ENCODE measurements around the gene MYLK. TPM values are rescaled to one million over a fixed set of nuclear protein-coding genes. Genes with fewer than 3 reads are reported as not detected.

The MYLK gene
- polyA plus RNA-seq, 3 donors: 148 to 187 (median 154) TPM

DNA sequence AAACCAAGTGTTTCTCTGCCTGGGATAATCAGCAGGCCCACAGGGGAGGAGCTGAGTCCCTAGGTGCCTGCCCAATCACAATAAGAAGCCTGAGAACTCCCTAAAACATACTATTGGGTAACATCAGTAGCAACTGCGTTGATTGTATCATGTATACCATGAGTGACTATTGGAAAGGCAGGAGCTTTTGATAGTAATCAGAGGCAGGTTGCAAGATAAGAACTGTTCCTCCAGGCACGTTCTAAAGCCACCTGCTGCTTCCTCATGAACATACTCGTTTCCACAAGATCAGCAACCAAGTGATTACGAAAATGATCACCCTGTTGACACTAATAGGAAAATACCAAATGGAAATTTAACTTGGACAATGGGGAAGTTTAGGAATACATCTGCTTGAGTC, 6.7 kb downstream of the MYLK start:
- DNase-seq (ENCODE audit: low read depth in 3 of 3, low spot score in 2 of 3): no peak

DNA sequence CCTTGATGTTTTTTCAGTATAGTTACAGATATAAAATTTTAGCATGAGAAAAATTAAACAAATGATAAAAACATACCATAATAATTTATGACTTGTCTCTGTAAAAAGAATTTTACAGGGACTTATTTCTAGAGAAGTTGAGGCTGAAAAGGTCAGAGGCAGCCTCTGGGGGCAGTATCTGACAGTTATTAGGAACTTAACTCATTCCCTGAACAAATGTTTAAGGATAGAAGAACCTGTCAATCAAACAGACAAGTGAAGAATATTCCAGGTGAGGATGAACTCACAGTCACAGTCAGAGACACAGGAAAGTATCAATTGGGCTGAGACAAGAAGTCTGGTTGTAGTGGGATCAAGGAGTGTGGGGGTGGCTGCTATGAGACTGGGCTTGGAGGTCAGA, 7.3 kb downstream of the MYLK start:
- no peak for DNase-seq (ENCODE audit: low read depth in 3 of 3, low spot score in 2 of 3)

DNA sequence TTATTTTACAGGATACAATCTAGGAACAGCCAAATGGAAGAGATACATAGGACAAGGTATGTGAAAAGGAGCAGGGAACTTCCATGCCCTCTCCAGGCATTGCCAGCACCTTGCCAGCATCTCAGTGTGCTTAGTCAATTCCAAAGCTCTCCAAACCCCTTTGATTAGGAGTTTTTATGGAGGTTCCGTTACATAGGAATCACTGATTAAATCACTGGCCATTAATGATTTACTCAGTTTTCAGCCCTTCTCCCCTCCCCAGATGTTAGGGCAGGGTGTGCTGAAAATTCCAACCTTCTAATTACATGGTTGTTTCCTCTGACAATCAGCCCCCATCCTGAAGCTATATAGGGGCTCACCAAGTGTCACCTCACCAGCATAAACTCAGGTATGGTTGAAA, 11.5 kb downstream of the MYLK start:
- DNase-seq (ENCODE audit: low read depth in 3 of 3, low spot score in 2 of 3): no peak

DNA sequence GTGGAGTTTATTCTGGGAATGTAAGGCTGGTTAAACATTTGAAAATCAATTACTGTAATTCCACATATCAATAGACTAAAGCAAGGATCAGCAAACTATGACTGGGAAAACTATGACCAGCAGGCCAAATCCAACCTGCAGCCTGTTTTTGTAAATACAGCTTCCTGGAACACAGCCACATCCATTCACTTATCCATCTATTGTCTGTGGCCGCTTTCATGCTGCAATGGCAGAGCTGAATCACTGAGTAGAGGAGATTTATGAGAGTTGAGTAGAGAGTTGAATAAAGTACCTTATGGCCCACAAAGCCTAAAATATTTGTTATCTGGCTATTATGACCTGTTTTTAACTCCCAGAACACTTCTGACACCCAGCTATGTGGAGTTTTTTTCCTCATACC, 12.2 kb downstream of the MYLK start:
- DNase-seq (ENCODE audit: low read depth in 3 of 3, low spot score in 2 of 3): no peak

DNA sequence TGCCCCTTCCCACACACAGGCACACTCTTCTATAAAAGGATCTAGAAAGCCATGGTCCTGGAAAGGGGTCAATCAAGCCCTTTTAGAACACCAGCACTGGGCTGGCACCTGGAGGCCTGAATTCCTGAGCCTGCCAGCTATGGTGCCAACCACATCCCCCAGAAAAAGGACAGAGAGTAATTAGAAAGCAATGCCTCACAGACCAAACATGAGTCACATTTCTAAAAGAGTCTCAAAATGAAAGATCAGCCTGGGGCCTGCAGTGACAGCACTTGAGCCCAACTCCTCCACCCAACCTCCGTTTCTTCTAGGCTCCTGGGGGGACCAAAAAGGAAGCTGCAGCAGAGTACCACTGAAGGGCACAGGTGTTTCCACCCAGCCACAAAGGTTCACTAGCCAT, 14.1 kb downstream of the MYLK start:
- no peak for DNase-seq (ENCODE audit: low read depth in 3 of 3, low spot score in 2 of 3)

DNA sequence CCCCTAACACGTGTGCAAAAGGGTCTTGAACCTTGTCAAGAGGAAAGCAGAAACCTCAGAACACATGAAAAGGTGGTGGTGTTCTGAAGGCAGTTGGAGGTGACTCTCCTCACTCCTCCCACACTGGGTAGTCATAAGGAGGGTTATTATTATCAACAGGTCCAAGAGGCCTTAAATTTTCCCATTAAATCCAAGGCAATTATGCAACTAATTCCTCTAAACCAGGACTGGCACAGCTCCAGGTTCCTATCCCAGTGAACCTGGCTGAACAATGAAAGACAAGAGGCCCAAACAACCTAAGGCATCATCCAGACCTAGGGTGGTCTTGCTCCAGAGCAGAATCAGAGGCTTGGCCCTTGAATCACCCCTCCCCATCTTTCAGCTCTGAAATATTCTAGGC, 15.0 kb downstream of the MYLK start:
- DNase-seq (ENCODE audit: low read depth in 3 of 3, low spot score in 2 of 3): no peak

DNA sequence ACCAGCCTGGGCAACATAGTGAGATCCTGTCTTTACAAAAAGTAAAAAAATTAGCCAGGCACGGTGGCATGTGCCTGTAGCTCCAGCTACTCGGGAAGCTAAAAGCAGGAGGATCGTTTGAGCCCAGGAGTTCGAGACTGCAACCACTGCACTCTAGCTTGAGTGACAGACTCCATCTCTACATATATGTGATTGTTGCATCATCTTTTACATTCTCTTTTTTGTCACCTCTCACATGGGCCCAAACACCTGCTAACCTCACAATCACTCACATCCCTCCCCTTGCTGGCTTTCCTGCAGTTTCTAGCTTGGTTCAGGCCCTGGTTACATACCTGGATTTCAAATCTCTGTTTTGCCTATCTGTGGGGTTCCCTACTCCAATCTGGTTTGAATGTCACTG, 19.4 kb downstream of the MYLK start:
- no peak for DNase-seq (ENCODE audit: low read depth in 3 of 3, low spot score in 2 of 3)

DNA sequence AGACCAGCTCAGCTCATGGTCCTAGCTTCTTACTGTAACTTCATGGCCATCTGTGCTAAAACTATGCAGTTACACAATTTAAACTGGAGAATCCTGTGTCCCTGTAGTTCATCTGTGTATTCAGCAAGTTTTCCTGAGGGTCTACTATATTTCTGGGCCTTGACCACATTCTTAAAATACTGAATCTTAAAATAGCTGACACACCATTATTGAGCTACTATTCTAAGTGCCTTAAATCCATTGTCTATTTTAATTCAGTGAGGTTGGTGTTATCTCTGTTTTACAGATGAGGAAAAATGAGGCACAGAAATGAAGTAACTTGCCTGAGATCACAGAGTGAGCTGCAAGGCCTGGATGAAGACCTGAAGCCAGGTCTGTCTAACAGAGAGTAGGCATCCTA, 22.0 kb downstream of the MYLK start:
- no peak for DNase-seq (ENCODE audit: low read depth in 3 of 3, low spot score in 2 of 3)

DNA sequence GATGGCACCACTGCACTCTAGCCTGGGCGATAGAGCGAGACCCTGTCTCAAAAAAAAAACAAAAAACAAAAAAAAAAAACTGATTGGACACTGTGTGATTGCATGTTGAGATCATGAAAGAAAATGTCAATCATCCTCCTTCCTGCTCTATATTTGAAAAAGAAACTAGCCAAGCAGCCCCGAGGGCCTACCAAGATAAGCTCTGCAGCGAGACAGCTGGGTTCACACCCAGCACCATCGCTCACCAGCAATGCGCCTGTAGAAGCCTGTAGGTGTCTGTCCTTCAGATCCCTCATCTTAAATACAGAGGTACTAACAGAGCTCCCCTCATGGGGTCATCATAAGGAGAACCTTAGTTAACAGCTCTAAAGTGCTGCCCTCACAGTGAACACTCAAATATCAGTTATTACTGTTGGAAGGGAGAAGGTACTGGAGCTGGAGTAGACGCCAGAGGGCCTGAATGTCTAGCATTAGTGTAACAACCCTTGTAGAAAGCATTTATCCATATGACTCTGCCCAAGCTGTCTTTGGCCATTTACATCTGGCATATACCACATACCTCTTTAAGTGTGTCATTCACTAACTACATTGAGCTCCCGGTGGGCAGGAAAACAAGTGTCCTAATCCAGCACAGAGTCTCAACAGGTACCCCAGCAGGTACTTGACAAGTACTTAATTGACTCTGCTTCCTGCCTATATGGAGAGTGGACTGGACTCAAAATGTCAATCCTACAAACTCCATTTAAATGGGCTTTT, 22.9 kb downstream of the MYLK start:
- DNase-seq (ENCODE audit: low read depth in 3 of 3, low spot score in 2 of 3): no peak

DNA sequence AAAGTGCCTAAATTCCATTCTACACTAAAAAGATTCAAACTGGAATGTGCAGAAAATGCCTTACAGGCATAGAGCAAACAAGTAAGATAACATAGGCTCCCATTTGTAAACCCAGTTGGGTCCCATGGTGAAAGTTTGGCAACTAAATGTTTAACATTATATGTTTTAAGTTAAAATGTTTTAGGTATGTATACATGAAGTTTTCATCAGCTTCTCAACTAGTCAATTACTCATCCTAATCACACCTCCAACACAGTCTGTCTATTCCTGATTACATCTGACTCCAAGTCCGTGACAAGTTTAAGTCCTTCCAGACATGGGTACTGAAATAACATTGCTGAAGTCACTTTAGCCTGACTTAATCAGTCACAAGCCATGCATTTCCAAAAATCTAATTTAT, 25.0 kb downstream of the MYLK start:
- DNase-seq (ENCODE audit: low read depth in 3 of 3, low spot score in 2 of 3): no peak

DNA sequence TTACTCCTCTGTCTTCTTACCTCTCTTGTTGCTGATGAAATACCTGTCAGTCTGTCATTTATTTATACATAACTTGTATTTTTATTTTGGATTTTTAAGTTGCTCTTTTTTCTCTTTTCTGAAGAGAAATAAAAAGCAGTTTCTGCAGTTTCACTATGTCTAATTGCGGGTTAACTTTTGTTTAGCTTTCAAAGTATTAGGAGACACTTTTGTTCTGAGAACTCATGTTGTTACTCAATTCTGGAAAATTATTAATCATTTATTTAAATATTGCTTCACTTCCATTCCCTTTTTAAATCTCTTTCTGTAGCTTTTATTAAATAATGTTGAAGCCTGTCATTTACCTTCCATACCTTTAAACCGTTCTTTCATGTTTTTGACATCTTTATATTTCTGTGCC, 29.2 kb downstream of the MYLK start:
- no peak for DNase-seq (ENCODE audit: low read depth in 3 of 3, low spot score in 2 of 3)

DNA sequence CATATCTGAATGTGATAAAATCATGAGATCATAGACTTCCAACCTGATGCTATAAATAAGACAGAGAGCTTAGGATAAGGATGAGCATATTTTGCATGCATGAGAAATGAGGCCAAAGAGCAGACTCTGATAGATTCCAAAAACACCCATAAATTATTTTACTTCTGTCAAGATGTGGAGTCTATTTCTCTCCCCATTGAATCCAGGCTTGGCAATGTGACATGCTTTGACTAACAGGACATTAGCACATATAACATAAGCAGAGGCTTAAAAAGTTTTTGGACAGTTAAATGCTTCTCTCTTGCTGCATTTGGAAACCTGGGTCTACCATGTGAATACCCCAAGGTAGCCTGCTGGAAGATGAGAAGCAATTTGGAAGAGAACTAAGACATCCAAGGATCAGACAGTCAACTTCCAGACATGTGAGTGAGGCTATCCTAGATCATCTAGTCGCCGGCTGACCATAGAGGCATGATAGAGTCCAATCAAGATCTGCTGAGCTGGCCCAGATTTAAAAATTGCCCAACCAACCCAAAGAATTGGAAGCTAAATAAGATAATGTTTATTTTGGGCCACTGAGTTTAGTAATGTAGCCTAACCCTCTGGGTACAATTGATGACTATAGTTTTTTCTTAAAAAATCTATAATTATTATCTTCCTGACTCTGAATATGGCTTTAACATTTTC, 30.3 kb downstream of the MYLK start:
- DNase-seq (ENCODE audit: low read depth in 3 of 3, low spot score in 2 of 3): no peak

DNA sequence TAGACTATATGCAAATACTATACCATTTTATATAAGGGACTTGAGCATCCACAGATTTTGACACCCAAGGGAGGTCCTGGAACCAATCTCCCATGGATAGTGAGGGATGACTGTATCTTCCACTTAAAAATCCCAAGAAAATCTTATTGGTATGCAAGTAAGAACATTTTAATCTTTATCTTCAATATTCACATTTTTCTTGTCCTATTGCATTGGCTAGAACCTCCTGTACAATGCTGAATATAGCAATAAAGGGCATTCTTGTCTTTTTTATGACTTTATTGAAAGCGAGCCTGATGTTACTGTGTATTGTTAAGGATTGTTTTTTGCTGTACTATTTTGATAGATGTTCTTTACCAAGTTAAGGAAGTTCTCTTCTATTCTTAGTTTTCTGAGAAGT, 36.9 kb downstream of the MYLK start:
- no peak for DNase-seq (ENCODE audit: low read depth in 3 of 3, low spot score in 2 of 3)

DNA sequence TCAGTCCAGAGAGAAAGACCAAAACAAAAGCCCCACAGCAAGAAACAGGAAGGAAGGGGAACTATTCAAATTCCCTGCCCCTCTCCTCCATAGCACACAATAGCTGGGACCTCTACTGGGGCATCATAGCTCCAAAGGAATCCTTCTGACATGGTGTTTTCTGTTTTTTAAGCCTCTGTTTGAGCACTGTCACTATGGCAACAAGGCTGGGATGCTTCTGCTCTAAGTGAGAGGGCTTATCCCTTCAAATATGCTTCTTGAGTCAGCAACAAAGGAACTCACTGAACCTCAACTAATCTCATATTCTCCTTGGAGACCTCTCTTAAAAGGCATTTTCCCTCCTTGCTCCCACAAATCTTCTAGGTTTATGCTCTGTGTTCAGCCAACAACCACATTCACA, 40.5 kb downstream of the MYLK start:
- DNase-seq (ENCODE audit: low read depth in 3 of 3, low spot score in 2 of 3): no peak

DNA sequence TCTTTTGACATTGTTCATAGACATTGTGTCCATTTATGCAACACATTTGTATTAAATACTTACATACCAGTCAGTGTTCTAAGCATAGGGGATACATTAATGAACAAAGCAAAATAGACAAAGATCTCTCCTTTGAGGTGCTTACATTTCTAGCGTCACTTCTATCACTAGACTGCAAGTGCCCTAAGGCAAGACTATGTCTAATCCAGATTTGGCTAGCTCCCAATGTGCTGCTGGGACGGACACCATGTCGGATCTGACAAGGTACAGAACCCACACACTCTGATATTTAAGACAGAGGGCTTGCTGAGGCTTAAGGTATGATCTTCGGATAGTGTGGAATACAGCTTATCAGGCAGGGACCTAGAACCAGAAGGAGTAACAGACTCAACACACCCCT, 41.4 kb downstream of the MYLK start:
- no peak for DNase-seq (ENCODE audit: low read depth in 3 of 3, low spot score in 2 of 3)

DNA sequence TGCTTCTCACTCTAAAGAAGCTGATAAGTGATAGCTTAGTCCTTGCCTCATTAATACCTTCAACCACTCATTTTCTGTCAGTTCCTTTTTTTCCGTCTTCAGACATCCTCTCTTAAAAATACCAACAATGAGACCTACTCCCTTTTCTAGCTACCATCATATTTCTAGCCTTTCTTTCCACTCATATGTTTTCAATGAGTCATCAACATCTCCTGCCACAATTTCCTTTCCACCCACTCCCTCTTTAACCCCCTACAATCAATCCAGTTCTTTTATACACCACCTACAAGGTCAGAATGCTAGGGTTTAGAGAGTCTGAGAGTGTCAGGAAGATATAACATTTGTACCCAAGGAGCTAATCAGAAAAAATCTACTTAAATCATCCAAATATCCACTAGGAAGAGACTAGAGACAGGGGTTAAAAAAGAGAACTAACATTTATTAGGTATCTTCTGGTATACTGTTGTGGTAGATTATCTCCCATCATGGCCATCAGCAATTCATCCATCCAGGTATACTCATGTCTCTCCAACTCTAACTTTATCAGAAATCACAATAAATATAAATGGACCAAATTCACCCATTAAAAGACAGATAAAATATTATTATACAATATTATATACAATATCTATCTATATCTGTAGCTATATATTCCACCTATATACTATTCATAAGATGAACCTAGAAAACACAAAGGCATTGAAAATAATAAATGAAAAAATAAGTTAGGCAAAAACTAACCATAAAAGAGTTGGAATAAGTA, 42.5 kb downstream of the MYLK start:
- DNase-seq (ENCODE audit: low read depth in 3 of 3, low spot score in 2 of 3): no peak

DNA sequence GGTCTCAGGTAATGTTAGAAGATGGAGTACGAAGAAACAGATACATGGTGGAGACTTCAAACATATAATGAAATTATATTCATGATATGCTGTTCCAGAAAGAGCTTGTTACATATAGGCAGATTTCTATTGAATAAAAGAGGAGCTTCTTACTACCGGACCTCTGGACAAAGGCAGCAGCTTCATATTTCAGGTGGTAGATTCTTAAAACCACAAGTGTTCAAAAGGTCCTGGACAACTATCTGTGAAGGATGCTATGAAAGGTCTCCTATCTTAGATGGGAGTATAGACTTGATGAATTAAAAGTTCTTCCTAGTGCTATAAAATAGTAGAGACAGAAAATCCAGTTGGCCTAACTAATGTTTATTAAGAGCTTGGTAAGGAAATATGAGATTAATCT, 43.2 kb downstream of the MYLK start:
- no peak for DNase-seq (ENCODE audit: low read depth in 3 of 3, low spot score in 2 of 3)

DNA sequence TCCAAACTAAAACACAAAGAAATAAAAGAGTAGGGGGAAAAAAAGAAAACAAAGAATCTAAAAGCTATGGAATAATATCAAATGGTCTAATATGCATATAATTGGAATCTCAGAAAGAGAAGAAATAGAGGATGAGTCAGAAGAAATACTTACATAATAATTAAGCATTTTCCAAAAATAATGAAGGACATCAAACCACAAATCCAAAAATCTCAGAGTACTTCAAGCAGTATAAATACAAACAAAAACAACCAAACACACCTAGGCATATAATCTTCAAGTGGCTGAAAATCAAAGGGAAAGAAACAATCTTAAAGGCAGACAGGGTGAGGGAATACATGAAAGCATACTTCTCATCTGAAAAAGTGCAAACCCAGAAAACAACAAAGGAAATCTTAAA, 46.3 kb downstream of the MYLK start:
- DNase-seq (ENCODE audit: low read depth in 3 of 3, low spot score in 2 of 3): no peak

DNA sequence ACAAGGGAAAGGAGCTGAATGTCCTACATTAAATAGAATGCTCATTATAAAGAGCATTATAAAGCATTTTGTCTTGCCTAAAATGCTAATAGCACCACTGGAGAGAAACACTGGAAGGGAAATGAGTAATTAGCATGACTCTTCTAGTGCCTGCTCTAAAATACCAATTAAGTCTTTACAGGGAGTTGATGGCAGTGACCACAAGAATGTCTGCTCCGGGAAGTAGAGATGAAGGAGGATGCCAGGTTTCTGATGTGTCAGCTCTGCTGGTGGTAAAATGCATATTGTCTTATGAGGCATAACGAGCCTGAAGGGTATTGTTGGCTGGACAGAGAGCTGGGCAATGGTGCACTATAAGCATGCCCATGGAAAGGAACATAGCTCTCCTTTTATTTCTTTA, 49.5 kb downstream of the MYLK start:
- no peak for DNase-seq (ENCODE audit: low read depth in 3 of 3, low spot score in 2 of 3)

DNA sequence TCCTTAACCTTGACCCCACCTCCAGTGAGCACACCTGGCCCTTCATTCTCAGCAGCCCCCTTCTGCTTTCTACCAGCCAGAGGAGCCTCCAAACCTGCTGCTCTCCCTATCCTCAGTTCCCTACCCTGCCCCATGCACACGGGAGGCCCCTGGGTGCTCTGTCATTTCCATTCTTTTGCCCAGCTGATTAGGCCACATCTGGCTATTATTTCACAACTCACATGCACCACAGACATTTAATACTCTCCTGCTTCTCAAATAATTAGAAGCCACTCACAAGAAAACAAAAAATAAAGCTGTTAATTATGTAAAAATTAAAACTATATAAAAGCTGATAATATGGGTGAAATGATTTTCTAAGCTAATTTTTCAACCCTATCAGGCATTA, 50.7 kb downstream of the MYLK start:
- DNase-seq (ENCODE audit: low read depth in 3 of 3, low spot score in 2 of 3): no peak

DNA sequence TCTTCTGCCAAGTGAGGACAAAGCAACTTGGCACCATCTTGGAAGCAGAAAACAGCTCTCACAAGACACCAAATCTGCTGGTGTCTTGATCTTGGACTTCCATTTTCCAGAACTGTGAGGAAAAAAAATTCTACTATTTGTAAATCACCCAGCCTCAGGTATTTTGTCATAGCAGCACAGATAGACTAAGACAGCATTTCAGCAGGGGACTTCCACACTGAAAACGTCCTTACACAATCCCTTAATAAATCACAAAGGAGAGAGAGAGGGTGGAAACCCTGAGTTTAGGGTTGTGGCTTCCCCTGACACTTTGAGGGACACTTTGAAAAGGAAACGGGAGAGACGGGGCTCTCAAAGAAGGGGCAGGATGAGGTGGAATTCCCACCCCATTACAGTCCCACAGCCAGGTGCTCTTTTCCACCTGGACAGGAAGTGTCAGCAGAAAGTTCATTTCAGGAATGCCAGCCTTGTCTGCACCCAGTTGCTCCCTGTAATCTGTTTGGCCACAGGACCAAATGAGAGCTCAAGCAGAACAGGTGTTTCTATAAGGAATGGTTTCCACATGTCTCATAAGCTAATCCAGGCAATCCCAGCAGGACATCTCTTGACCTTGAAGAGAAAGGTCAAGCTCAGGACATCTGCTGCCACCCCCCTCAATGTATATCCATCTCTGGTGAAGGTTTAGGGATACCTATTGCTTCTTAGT, 51.3 kb downstream of the MYLK start:
- DNase-seq (ENCODE audit: low read depth in 3 of 3, low spot score in 2 of 3): no peak

Data from right renal cortex interstitium (tissue), 3 donors.